SK-N-DZ (cell line): ENCODE results near the gene AGL.
"Not testable (repeated sequence)": the region's sequence is repeated elsewhere in the genome, so short reads cannot be mapped to it uniquely, and the experiment has no call there.

Experiments
- DNase-seq: peaks from one replicate; pipeline ENCODE4 v3.0.0-alpha.2; 2015; ENCODE audit warnings: low spot score

The AGL gene

DNA sequence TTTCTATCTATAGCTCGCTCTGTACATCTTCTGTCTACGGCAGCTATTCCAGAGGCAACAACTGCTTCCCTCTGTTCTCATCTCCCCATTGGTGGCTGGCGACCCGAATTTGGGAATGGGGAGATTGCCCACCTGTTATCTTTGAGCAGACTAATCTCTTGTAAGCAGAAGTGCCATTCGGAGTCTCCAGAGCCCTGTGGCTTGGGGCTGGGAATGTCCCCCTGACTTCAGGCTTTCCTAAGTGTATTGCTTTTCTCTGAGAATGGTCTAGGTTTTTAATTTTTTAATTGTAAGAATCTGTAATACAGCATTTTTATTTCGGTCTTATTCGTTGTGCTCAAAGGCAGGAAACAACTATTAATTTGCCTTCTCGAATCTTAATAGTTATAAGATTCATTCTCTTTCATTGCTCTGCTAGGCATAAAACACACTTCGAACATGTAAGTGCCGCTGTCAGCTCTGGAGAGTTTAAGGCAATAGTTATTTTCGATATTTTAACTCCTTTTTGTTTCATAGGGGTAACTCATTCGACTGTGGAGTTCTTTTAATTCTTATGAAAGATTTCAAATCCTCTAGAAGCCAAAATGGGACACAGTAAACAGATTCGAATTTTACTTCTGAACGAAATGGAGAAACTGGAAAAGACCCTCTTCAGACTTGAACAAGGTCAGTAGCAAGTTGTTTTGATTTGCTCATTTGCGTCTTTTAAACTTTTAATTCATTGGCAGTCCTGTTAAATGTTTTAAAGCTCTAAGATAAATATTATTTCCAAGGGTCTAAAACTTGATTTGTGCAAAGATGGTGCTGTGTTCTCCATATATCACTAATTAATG, 514 bp downstream of the AGL start:
- DNase-seq: no peak

DNA sequence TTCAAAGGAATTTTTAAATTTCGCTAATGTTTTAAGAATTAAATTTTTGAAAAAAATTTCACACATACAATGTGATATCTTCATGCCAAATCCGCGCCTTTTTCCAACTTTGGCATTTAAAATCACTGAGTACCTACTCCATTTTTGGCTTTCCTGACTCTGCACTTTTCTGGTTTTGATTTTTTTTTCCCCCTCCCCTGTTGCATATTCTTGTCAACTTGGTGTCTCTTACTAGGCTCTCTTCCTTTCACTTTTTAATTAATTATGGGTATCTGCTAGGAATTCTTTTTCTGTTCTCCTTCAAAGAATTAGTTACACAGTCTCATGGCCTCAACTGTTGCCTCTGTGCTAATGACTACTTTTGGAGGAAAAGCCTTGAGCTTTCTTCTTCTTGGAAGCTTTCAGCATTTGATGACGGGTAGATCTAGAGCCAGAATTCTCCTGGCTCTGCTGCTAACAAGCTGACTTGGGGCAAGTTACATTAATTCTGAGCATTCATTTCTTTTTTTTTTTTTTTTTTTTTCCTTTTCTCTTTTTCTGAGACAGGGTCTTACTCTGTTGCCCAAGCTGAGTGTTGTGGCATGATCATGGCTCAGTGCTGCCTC, 1.8 kb downstream of the AGL start:
- DNase-seq: no peak

DNA sequence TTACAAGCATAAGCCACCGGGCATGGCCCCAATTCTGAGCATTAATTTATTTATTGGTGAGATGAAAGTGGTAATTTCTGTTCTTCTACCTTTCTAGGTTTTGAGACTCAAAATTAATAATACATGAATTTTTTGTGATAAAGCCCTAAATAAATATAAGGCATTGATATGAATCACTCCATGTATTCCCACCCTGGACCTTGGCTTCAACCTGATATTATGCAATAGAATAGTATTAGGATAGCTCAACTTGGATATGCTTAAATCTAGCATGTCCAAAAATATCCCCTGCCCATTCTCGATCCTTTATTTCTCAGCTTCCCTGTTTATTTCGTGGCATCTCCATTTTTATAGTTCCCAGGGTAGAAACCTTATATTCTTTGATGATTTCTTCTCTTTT, 2.5 kb downstream of the AGL start:
- no peak for DNase-seq

- no peak for DNase-seq
These were observed 5.8 kb downstream of the AGL start for GRCh38 chr1:99855914-99856450.

DNA sequence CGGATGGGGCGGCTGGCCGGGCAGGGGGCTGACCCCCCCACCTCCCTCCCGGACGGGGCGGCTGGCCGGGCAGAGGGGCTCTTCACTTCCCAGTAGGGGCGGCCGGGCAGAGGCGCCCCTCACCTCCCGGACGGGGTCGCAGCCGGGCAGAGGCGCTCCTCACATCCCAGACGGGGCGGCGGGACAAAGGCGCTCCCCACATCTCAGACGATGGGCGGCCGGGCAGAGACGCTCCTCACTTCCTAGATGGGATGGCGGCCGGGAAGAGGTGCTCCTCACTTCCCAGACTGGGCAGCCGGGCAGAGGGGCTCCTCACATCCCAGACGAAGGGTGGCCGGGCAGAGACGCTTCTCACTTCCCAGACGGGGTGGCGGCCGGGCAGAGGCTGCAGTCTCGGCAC, 6.9 kb downstream of the AGL start:
- DNase-seq: not testable (repeated sequence)

DNA sequence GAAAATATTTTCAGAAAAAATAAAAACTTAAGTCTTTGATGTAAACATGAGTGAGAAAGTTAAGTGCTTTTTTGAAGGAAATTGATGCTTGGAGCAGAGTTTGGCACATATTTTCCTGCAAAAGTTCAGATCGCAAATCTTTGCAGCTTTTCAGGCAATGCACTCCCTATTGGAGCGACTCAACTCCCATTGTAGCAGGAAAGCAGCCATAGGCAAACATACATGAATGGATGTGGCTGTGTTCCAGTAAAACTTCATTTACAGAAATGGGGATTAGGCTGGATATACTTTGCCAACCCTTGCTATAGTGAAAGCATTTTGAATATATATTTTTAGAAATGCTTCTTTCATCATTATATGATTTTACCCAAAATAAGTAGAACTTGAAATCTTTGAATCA, 8.1 kb downstream of the AGL start:
- no peak for DNase-seq

- no peak for DNase-seq
These were observed 8.7 kb downstream of the AGL start for GRCh38 chr1:99858881-99859280.

DNA sequence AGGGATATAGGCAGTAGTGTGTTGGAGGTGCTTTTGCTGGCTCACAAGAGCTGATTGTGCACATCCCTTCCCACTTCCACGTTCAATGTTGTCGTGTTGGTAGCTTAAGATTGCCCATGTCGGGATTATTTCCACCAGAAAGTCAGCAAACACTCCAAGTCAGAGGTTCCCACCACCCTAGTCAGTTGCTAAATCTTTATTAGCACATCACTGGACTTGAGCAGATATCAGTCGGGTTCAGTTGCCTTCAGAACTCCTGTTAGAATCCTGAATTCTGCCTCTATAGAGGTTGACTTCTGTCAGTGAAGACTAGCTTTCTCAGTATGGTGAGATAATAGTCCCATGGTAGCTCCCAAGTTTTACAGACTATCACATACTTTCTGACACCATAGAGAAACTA, 10.5 kb downstream of the AGL start:
- no peak for DNase-seq

GRCh38 chr1:99867682-99868081, 17.5 kb downstream of the AGL start:
- DNase-seq: no peak

DNA sequence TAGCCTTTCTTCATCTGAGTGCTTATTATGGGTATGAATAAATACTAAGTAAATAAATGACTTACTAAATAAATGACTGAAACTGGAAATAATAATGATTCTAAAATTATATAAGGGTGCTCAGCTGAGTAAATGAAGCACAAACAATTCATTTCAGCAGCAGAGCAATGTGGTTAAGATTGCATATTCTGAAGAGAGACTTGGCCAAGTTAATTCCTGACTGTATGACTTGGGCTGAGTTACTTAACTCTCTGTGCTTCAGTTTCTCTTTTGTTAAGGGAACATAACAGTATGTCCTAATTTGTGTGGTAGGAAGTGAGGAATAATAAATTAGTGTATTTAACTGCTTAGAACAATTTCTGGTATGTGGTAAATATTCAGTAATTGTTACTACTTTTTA, 19.1 kb downstream of the AGL start:
- no peak for DNase-seq

DNA sequence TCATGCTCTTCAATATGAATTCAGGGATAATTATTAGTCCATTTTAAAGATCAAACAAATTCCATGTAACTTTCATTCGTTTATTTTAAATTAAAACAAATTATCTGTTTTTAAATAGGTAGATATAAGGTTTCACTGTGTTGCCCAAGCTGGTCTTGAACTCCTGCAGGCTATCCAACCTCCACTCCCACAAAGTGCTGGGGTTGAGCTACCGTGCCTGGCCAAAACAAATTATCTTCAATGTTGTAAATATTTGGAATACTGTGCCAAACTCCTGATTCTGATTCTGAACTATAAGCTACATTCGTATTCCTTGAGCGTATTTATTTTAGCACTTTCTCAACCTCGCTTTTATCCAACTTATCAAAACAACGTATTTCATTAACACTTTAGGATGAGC, 19.6 kb downstream of the AGL start:
- no peak for DNase-seq

GRCh38 chr1:99872063-99872462, 21.9 kb downstream of the AGL start:
- no peak for DNase-seq

DNA sequence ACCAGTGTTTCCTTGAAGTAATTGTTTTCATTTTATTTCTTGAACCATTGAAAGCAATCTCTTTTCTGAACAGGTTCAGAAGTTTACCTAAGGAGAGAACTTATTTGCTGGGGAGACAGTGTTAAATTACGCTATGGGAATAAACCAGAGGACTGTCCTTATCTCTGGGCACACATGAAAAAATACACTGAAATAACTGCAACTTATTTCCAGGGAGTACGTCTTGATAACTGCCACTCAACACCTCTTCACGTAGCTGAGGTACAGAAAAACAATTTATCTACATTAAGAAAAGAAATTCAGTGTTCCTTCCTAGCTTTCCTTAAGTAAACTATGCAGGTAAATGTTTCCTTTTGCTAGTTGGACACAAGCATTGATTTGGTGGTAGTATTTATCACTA, 27.4 kb downstream of the AGL start:
- DNase-seq: no peak

GRCh38 chr1:99886179-99886578, 36.0 kb downstream of the AGL start:
- DNase-seq: no peak

GRCh38 chr1:99886841-99887240, 36.7 kb downstream of the AGL start:
- DNase-seq: no peak

GRCh38 chr1:99887890-99888289, 37.7 kb downstream of the AGL start:
- DNase-seq: no peak

DNA sequence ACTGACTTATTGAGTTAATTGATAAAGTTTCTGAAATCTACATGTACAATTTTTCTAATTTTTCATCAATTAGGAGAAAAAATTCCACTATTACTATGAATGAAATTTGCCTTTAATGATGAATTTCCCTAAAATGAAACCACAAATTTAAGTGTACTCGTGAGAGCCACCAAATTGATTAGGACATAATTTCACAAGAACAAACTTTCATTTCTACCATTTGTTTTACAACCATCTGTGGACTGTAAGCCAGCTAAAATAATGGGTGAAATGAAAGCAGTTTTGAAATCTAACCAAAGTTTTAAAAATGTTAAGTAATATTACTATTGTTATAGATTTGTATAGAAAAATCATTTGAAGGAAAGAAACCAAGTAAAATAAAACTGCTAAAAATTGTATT, 41.8 kb downstream of the AGL start:
- DNase-seq: no peak

- DNase-seq: not testable (repeated sequence)
These were observed 53.1 kb downstream of the AGL start for GRCh38 chr1:99903278-99903677.

DNA sequence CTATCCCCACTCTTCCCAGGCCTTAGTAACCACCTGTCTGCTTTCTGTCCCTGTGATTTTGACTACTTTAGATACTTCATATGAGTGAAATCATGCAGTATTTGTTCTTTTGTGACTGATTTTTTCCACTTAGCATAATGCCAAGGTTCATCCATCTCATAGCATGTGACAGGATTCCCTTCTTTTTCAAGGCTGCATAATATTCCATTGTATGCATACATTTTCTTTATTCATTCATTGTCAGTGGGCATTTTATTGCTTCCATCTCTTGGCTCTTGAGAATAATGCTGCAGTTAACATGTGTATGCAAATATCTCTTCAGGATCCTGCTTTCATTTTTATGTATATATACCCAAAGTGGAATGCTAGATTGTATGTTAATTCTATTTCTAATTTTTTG, 56.4 kb downstream of the AGL start:
- DNase-seq: no peak

- no peak for DNase-seq
These were observed 67.1 kb downstream of the AGL start for GRCh38 chr1:99917214-99917613.

DNA sequence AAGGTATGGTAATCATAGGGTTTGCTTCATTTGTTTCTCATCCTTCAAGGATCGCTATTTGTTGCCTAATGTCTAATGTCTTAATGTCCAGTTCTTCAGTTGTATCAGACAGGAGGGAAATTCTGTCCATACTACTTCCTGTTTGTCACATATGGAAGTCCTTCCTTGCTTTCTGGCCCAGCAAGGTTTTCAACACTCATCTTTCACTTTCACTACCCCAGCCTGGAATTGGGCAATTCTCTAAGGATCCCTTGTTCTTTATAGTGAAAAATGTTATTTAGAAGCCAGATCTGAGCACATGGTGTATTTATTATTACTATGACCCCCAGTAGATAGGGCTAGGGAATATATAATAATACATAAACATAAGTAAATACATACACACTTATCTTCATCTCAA, 69.1 kb downstream of the AGL start:
- DNase-seq: no peak

- no peak for DNase-seq
These were observed 84.6 kb downstream of the AGL start for GRCh38 chr1:99934801-99935200.

GRCh38 chr1:99935534-99935933, 85.4 kb downstream of the AGL start:
- DNase-seq: no peak
